Measurements from ENCODE around the gene PRKCA. TPM values are rescaled to one million over a fixed set of nuclear protein-coding genes. Genes with fewer than 3 reads are reported as not detected.

Gene PRKCA
- total RNA-seq, 1 experiment from 2014 or later, result 4.4 TPM

DNA sequence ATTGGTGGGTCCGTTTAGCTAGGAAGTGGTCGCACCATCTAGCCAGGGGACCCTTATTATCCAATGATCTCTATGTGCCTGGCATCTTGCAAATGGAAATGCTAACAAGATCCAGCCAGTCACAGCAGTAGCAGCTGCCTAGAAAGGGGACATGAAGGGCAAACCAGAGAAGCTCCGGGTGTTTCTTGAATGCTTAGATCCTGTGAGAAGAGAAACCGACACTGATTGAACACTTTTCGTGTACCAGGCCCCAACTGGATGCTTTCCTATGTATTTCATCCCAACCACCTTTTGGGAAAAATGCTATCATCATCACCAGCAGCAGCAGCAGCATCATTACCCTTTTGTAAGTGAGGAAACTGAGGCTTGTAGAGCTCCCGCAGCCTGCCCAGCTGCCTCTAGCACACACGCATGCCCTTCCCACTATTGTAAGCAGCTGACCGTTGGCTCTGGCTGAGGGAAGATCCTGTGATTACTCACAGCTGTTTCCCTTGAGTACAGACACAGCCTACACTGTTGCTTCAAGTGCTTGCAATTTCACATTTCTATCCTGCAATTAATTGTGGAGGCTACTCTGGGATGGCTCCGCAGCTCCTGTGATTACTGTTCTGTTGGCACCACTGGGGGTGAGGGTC is 351.8 kb downstream of the PRKCA start:
- Histone ChIP-seq H3K36me3 (ENCODE audit: insufficient read depth, low read length) (no peaks in the 10 kb centered on the region), H3K27me3 (ENCODE audit: low read length) (no peaks in the 10 kb centered on the region), H3K9me3 (ENCODE audit: low read length) (no peaks in the 10 kb centered on the region)

DNA sequence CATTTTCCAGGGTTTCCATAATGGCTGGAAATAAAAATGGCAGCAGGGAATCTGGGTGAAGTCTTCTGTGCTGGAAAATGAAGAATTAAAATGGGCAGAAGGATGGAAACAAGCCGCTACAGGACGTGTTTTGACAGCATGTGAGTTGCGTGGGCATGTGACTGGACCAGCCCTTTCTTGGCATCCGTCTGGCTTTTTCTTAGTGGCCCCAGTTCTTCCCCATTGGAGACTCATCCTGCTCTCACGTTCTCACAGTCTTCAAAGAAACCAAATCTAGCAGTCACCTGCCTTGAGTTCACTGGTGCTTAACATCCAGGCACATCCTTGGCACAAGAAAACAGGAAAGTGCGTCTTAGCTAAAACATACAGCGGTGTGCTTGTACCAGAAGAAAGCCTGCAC is 352.4 kb downstream of the PRKCA start:
- no peak overlapping the region for H3K27ac ChIP-seq (ENCODE audit: low read length)
- no peaks in the 10 kb centered on the region for H3K9me2 ChIP-seq (replicated peaks; ENCODE audit: insufficient read depth, low read length)
- no peak overlapping the region for H2AFZ ChIP-seq (ENCODE audit: low read length)
- no peaks in the 10 kb centered on the region for H3K9me3 ChIP-seq (ENCODE audit: low read length)
- no peaks in the 10 kb centered on the region for H4K20me1 ChIP-seq (ENCODE audit: insufficient read depth, low read depth, low read length)
- H3K79me2 ChIP-seq (ENCODE audit: low read length), result no peaks in the 10 kb centered on the region
- no peak overlapping the region for H3K4me2 ChIP-seq (ENCODE audit: low read depth, low read length, poor library complexity, severe bottlenecking)
- no peak overlapping the region for H3K4me3 ChIP-seq (ENCODE audit: low read length)
- peaks cover 10% of the 10 kb centered on the region for H3K4me1 ChIP-seq (ENCODE audit: low read length)
- H3K36me3 ChIP-seq (ENCODE audit: insufficient read depth, low read length), result no peaks in the 10 kb centered on the region
- H3K9ac ChIP-seq (ENCODE audit: low read length), result no peak overlapping the region
- no peaks in the 10 kb centered on the region for H3K27me3 ChIP-seq (ENCODE audit: low read length)
- DNase-seq, result no peak

More for the DNA sequence above, 351.8 kb downstream of the PRKCA start:
- Histone ChIP-seq H3K4me2 (ENCODE audit: low read depth, low read length, poor library complexity, severe bottlenecking) (no peak overlapping the region), H3K9me2 (replicated peaks; ENCODE audit: insufficient read depth, low read length) (no peaks in the 10 kb centered on the region), H3K4me3 (ENCODE audit: low read length) (no peak overlapping the region), H3K4me1 (ENCODE audit: low read length) (peaks cover 10% of the 10 kb centered on the region), H4K20me1 (ENCODE audit: insufficient read depth, low read depth, low read length) (no peaks in the 10 kb centered on the region), H3K79me2 (ENCODE audit: low read length) (no peaks in the 10 kb centered on the region), H2AFZ (ENCODE audit: low read length) (no peak overlapping the region), H3K27ac (ENCODE audit: low read length) (no peak overlapping the region), H3K9ac (ENCODE audit: low read length) (no peak overlapping the region)
- no peak for DNase-seq

DNA sequence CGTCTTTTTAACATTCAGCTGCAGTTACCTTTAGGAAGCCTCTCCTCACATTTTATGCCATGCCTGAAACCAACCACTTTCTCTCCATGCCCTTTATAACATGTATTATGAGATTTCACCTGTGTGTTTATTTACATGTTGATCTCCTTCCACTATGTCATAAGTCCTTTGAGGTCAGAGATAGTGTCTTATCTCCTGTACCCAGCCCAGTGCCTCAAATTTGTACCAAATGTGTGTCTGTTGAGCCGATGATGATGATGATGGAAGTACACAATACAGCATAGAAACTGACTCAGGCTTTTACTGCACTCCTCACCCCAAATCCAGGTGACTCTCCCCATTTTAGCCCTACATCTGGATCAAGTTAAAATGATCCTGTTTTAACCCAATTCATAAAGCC is 353.0 kb downstream of the PRKCA start:
- Histone ChIP-seq H3K4me3 (ENCODE audit: low read length) (no peak overlapping the region), H3K27me3 (ENCODE audit: low read length) (no peaks in the 10 kb centered on the region), H3K9me3 (ENCODE audit: low read length) (no peaks in the 10 kb centered on the region), H3K9me2 (replicated peaks; ENCODE audit: insufficient read depth, low read length) (no peaks in the 10 kb centered on the region), H3K4me2 (ENCODE audit: low read depth, low read length, poor library complexity, severe bottlenecking) (no peak overlapping the region), H3K9ac (ENCODE audit: low read length) (no peak overlapping the region), H3K27ac (ENCODE audit: low read length) (no peak overlapping the region), H2AFZ (ENCODE audit: low read length) (no peak overlapping the region), H3K4me1 (ENCODE audit: low read length) (peaks cover 10% of the 10 kb centered on the region), H3K36me3 (ENCODE audit: insufficient read depth, low read length) (no peaks in the 10 kb centered on the region), H3K79me2 (ENCODE audit: low read length) (no peaks in the 10 kb centered on the region), H4K20me1 (ENCODE audit: insufficient read depth, low read depth, low read length) (no peaks in the 10 kb centered on the region)
- no peak for DNase-seq

DNA sequence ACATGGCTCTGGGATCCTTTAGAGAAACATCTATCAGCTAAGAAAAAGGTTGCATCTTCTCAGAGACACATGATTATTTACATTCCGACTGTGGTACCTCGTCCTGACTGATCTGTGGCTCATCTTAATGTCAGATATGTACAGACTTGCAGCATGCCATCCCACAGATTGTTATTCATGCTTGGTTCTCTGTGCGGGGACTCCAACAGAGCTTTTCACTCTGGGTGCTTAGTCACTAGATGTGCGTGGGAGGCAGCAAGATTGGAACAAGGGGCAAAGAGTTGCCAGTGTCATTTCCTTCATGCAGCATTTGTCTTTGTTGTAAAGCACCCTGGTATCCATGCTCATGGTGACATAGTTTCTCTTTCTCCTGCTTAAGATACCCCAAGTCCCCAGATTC is 353.4 kb downstream of the PRKCA start:
- Histone ChIP-seq H3K9me3 (ENCODE audit: low read length) (no peaks in the 10 kb centered on the region), H3K4me2 (ENCODE audit: low read depth, low read length, poor library complexity, severe bottlenecking) (no peak overlapping the region), H3K9me2 (replicated peaks; ENCODE audit: insufficient read depth, low read length) (no peaks in the 10 kb centered on the region), H3K4me1 (ENCODE audit: low read length) (peaks cover 10% of the 10 kb centered on the region), H2AFZ (ENCODE audit: low read length) (no peak overlapping the region), H3K27me3 (ENCODE audit: low read length) (no peaks in the 10 kb centered on the region), H4K20me1 (ENCODE audit: insufficient read depth, low read depth, low read length) (no peaks in the 10 kb centered on the region), H3K79me2 (ENCODE audit: low read length) (no peaks in the 10 kb centered on the region), H3K4me3 (ENCODE audit: low read length) (no peak overlapping the region), H3K36me3 (ENCODE audit: insufficient read depth, low read length) (no peaks in the 10 kb centered on the region), H3K27ac (ENCODE audit: low read length) (no peak overlapping the region), H3K9ac (ENCODE audit: low read length) (no peak overlapping the region)
- no peak for DNase-seq

DNA sequence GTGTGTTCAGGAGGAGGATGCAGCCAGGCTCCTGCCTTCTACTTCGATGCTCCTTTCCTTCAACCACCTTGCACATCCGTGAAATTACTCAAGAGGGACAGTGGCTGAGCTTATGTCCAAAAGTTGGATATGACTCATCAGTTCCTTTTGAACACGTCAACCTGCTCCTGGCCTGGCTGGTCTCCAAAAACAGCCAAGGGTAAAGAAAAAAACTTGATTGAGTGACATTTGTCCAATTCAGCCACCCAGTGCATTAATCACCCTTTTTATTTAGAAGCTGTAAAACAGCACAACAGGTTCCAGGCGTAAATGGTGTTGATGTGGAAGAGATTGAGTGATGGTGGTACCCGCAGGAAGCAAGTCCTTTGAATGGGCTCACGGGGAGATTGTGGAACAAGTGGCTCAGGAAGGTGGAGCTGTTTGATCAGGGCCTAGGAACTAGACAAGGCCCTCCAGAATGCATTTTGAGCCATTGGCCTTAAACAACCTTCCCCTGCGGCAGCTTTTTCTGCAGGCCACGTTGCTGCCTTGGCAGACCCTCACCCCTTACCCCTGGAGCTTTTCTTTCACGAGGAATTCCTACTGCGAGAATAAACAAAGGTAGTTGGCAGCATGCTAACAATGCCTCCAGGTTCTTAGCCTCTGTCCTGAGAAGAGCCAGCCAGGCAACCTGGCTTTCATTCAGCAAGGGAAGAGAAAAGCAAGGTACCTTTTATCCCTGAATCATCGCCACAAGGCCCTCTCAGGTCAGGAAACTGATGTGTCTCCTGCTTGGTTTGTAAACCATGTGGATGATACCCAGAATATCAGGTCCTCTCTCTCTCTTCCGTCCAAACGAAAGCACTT is 359.2 kb downstream of the PRKCA start:
- Histone ChIP-seq H3K4me3 (ENCODE audit: low read length) (no peak overlapping the region), H3K27me3 (ENCODE audit: low read length) (no peaks in the 10 kb centered on the region), H2AFZ (ENCODE audit: low read length) (no peak overlapping the region), H3K9me2 (replicated peaks; ENCODE audit: insufficient read depth, low read length) (no peaks in the 10 kb centered on the region), H3K9me3 (ENCODE audit: low read length) (no peaks in the 10 kb centered on the region), H3K27ac (ENCODE audit: low read length) (no peak overlapping the region), H3K79me2 (ENCODE audit: low read length) (no peaks in the 10 kb centered on the region), H4K20me1 (ENCODE audit: insufficient read depth, low read depth, low read length) (no peaks in the 10 kb centered on the region), H3K4me2 (ENCODE audit: low read depth, low read length, poor library complexity, severe bottlenecking) (no peak overlapping the region), H3K9ac (ENCODE audit: low read length) (no peak overlapping the region), H3K36me3 (ENCODE audit: insufficient read depth, low read length) (no peaks in the 10 kb centered on the region), H3K4me1 (ENCODE audit: low read length) (peaks cover 8% of the 10 kb centered on the region)
- no peak for DNase-seq

DNA sequence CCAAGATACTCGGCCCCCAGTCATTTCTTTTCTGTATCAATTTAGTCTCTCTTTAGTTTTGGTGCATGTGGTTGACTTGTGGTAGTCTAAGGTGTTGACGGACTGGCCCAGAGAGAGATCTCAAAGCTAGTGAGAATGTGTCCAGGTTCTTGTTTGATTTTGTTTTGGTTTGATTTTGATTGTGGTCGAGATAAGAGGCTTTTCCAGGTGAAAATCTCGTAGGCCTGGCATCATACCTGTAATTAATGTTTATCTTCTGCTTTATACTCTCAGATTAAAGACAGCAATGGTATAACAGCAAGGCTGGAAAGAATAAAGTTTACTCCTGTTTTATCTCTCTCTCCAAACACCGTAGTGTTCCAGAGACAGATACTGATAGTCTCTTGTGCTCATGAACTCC is 360.1 kb downstream of the PRKCA start:
- H2AFZ ChIP-seq (ENCODE audit: low read length), result no peak overlapping the region
- no peaks in the 10 kb centered on the region for H3K4me1 ChIP-seq (ENCODE audit: low read length)
- H3K9me2 ChIP-seq (replicated peaks; ENCODE audit: insufficient read depth, low read length), result no peaks in the 10 kb centered on the region
- DNase-seq, result no peak
- H3K79me2 ChIP-seq (ENCODE audit: low read length), result no peaks in the 10 kb centered on the region
- no peaks in the 10 kb centered on the region for H3K36me3 ChIP-seq (ENCODE audit: insufficient read depth, low read length)
- H3K9ac ChIP-seq (ENCODE audit: low read length), result no peak overlapping the region
- H3K4me3 ChIP-seq (ENCODE audit: low read length), result no peak overlapping the region
- H3K4me2 ChIP-seq (ENCODE audit: low read depth, low read length, poor library complexity, severe bottlenecking), result no peak overlapping the region
- H4K20me1 ChIP-seq (ENCODE audit: insufficient read depth, low read depth, low read length), result no peaks in the 10 kb centered on the region
- H3K9me3 ChIP-seq (ENCODE audit: low read length), result no peaks in the 10 kb centered on the region
- no peaks in the 10 kb centered on the region for H3K27me3 ChIP-seq (ENCODE audit: low read length)
- no peak overlapping the region for H3K27ac ChIP-seq (ENCODE audit: low read length)

DNA sequence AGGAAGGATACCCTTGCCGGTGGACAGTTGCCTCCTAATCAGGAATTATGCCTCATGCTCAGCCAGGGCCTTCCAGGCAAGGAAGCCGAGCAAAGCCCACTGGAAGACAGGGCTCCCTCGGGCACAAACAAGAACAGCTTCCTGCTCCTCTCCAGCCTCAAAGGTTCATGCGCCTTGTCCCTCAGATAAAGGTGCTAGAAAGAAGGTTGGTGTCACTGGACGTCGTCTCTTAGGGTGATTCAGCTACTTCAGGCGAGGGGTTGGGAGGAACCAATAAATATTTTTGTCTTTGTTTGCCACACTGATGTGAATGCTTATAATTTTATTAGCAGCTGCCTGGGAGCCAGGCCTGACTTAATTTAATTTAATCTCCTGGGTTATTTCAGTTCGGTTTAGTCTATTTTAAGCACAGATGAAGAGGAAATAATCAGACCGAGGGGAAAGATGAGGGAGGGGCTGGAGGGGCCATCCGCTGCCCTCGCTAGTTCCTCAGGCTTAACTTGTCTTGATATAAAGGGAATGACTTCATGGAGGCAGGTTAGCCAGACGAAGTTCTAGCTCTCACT is 360.7 kb downstream of the PRKCA start:
- Histone ChIP-seq H3K9me2 (replicated peaks; ENCODE audit: insufficient read depth, low read length) (no peaks in the 10 kb centered on the region), H2AFZ (ENCODE audit: low read length) (no peak overlapping the region), H3K4me1 (ENCODE audit: low read length) (no peaks in the 10 kb centered on the region), H3K9me3 (ENCODE audit: low read length) (no peaks in the 10 kb centered on the region), H4K20me1 (ENCODE audit: insufficient read depth, low read depth, low read length) (no peaks in the 10 kb centered on the region), H3K27ac (ENCODE audit: low read length) (no peak overlapping the region), H3K27me3 (ENCODE audit: low read length) (no peaks in the 10 kb centered on the region), H3K9ac (ENCODE audit: low read length) (no peak overlapping the region), H3K4me3 (ENCODE audit: low read length) (no peak overlapping the region), H3K79me2 (ENCODE audit: low read length) (no peaks in the 10 kb centered on the region), H3K4me2 (ENCODE audit: low read depth, low read length, poor library complexity, severe bottlenecking) (no peak overlapping the region), H3K36me3 (ENCODE audit: insufficient read depth, low read length) (no peaks in the 10 kb centered on the region)
- no peak for DNase-seq

DNA sequence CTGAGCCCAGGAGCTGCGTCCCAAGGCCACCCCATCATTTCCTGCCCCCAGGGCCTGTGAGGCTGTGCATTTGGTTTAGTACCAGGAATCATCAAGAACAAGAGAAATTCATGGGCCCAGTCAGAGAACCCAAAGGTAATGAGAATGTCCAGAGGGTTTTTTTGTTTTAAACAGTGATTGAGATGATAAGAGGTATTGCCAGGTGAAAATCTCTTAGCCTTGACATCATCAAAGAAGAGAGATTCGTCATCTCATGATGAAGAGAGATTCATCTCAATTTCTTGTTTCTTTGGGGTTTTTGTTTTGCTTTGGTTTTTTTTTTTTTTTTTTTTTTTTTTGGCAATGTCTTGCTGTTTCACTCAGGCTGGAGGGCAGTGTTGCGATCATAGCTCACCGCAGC is 361.9 kb downstream of the PRKCA start:
- Histone ChIP-seq H3K9me3 (ENCODE audit: low read length) (no peaks in the 10 kb centered on the region), H3K36me3 (ENCODE audit: insufficient read depth, low read length) (no peaks in the 10 kb centered on the region), H3K4me3 (ENCODE audit: low read length) (no peak overlapping the region), H3K79me2 (ENCODE audit: low read length) (no peaks in the 10 kb centered on the region), H2AFZ (ENCODE audit: low read length) (no peak overlapping the region), H4K20me1 (ENCODE audit: insufficient read depth, low read depth, low read length) (no peaks in the 10 kb centered on the region), H3K27ac (ENCODE audit: low read length) (no peak overlapping the region), H3K9me2 (replicated peaks; ENCODE audit: insufficient read depth, low read length) (no peaks in the 10 kb centered on the region), H3K4me2 (ENCODE audit: low read depth, low read length, poor library complexity, severe bottlenecking) (no peak overlapping the region), H3K9ac (ENCODE audit: low read length) (no peak overlapping the region), H3K27me3 (ENCODE audit: low read length) (no peaks in the 10 kb centered on the region), H3K4me1 (ENCODE audit: low read length) (no peaks in the 10 kb centered on the region)
- no peak for DNase-seq

Data from Karpas-422 (cell line).